ENCODE data around the gene MLYCD.
A peak's percentile ranks its signal among the peaks of the same experiment; 100 is the strongest.

MLYCD gene

GRCh38 chr16:83968306-83968851 is 69.5 kb downstream of the MLYCD start:
- H3K36me3 ChIP-seq (ENCODE audit: control insufficient read depth in 1 of 2, insufficient read depth in 2 of 2, low read depth in 1 of 2, low read length in 2 of 2): peaks cover 13 to 16% of the 10 kb centered on the region in 2 experiments
- no peak overlapping the region for H3K14ac ChIP-seq (ENCODE audit: low read length in 2 of 2)
- no peak overlapping the region for H3K9ac ChIP-seq (ENCODE audit: low read length)
- no peak overlapping the region for H4K91ac ChIP-seq (ENCODE audit: low read length)
- H3K4me1 ChIP-seq (ENCODE audit: control insufficient read depth, insufficient read depth, low read depth, low read length): peaks cover 7% of the 10 kb centered on the region
- H3K27me3 ChIP-seq (ENCODE audit: control insufficient read depth in 1 of 2, insufficient read depth in 1 of 2, low read length in 2 of 2): peaks cover 9 to 32% of the 10 kb centered on the region in 2 experiments
- H3K18ac ChIP-seq (ENCODE audit: low read depth in 1 of 2, low read length in 2 of 2): no peak overlapping the region
- no peak overlapping the region for H2BK12ac ChIP-seq (ENCODE audit: low read length in 2 of 2)
- H3K9me3 ChIP-seq (ENCODE audit: control insufficient read depth, low read length): no peaks in the 10 kb centered on the region
- WGBS: 0% methylated on average over 21 of the region's 87 CpGs
- no peak overlapping the region for H2AFZ ChIP-seq (ENCODE audit: low read depth, low read length)
- no peak for DNase-seq
- no peak overlapping the region for H3K4ac ChIP-seq (ENCODE audit: low read depth in 1 of 2, low read length in 2 of 2)
- no peak overlapping the region for H3K27ac ChIP-seq (ENCODE audit: low read length, poor library complexity, severe bottlenecking)
- H3K23ac ChIP-seq (ENCODE audit: low read length in 2 of 2): no peak overlapping the region
- H2BK15ac ChIP-seq (ENCODE audit: low read depth, poor library complexity, severe bottlenecking): no peak overlapping the region
- no peak overlapping the region for H4K8ac ChIP-seq (ENCODE audit: low read length)
- H2AK5ac ChIP-seq (ENCODE audit: low read length, severe bottlenecking): no peak overlapping the region
- no peak overlapping the region for H2BK120ac ChIP-seq (ENCODE audit: low read depth, low read length)
- peak overlapping the region in 1 of 2 experiments; percentile 37 for H3K4me3 ChIP-seq (ENCODE audit: insufficient read depth in 1 of 2, low read depth in 1 of 2, low read length in 2 of 2)
- peak overlapping the region; percentile 52 for H3K4me2 ChIP-seq (ENCODE audit: low read length, poor library complexity, severe bottlenecking)
- no peak overlapping the region for H2BK5ac ChIP-seq (ENCODE audit: low read depth, low read length, poor library complexity, severe bottlenecking)
- no peaks in the 10 kb centered on the region for H3K79me1 ChIP-seq (replicated peaks; ENCODE audit: low read length, poor library complexity, severe bottlenecking)

GRCh38 chr16:83968891-83969649 is 70.2 kb downstream of the MLYCD start:
- no peak overlapping the region for H3K14ac ChIP-seq (ENCODE audit: low read length in 2 of 2)
- H3K18ac ChIP-seq (ENCODE audit: low read depth in 1 of 2, low read length in 2 of 2): no peak overlapping the region
- 2% methylated on average over 36 of the region's 45 CpGs for WGBS
- H3K4me1 ChIP-seq (ENCODE audit: control insufficient read depth, insufficient read depth, low read depth, low read length): peaks cover 7% of the 10 kb centered on the region
- no peak overlapping the region for H3K4me3 ChIP-seq (ENCODE audit: insufficient read depth in 1 of 2, low read depth in 1 of 2, low read length in 2 of 2)
- H4K91ac ChIP-seq (ENCODE audit: low read length): no peak overlapping the region
- H2BK12ac ChIP-seq (ENCODE audit: low read length in 2 of 2): no peak overlapping the region
- no peak overlapping the region for H3K4ac ChIP-seq (ENCODE audit: low read depth in 1 of 2, low read length in 2 of 2)
- no peak overlapping the region for H2AFZ ChIP-seq (ENCODE audit: low read depth, low read length)
- H2AK5ac ChIP-seq (ENCODE audit: low read length, severe bottlenecking): no peak overlapping the region
- H3K79me1 ChIP-seq (replicated peaks; ENCODE audit: low read length, poor library complexity, severe bottlenecking): no peaks in the 10 kb centered on the region
- no peak overlapping the region for H3K4me2 ChIP-seq (ENCODE audit: low read length, poor library complexity, severe bottlenecking)
- no peak overlapping the region for H2BK120ac ChIP-seq (ENCODE audit: low read depth, low read length)
- H3K9me3 ChIP-seq (ENCODE audit: control insufficient read depth, low read length): no peaks in the 10 kb centered on the region
- no peak overlapping the region for H4K8ac ChIP-seq (ENCODE audit: low read length)
- H3K9ac ChIP-seq (ENCODE audit: low read length): no peak overlapping the region
- H2BK15ac ChIP-seq (ENCODE audit: low read depth, poor library complexity, severe bottlenecking): peak overlapping the region; percentile 15
- no peak overlapping the region for H2BK5ac ChIP-seq (ENCODE audit: low read depth, low read length, poor library complexity, severe bottlenecking)
- peaks cover 9 to 34% of the 10 kb centered on the region in 2 experiments for H3K27me3 ChIP-seq (ENCODE audit: control insufficient read depth in 1 of 2, insufficient read depth in 1 of 2, low read length in 2 of 2)
- no peak overlapping the region for H3K27ac ChIP-seq (ENCODE audit: low read length, poor library complexity, severe bottlenecking)
- no peak overlapping the region for H3K23ac ChIP-seq (ENCODE audit: low read length in 2 of 2)
- peaks cover 8 to 10% of the 10 kb centered on the region in 2 experiments for H3K36me3 ChIP-seq (ENCODE audit: control insufficient read depth in 1 of 2, insufficient read depth in 2 of 2, low read depth in 1 of 2, low read length in 2 of 2)
- no peak for DNase-seq

- Histone ChIP-seq H2AK5ac (ENCODE audit: low read length, severe bottlenecking) (no peak overlapping the region), H3K9ac (ENCODE audit: low read length) (no peak overlapping the region)
These were observed 71.0 kb downstream of the MLYCD start for GRCh38 chr16:83969771-83970429.

DNA sequence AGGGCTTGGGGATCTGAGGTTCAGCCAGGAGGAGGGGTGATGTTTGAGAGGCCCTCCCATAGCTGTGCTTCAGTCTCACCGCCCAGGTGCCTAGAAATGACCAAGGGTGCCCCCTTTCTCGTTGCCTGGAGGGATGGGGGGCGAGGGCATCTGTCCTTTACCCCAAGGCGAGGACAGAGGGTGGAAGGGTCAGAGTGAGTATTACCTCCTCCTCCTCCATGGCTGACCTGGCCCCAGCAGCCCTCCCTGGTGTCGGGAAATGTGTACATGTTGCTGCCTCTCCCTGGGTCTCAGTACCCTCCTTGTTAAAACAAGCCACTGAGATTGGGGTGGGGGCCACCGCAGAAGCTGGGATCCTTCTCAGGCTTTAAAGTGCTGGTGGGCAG is 71.5 kb downstream of the MLYCD start:
- Histone ChIP-seq H3K27me3 (ENCODE audit: control insufficient read depth in 1 of 2, insufficient read depth in 1 of 2, low read length in 2 of 2) (peaks cover 9 to 34% of the 10 kb centered on the region in 2 experiments), H2AK5ac (ENCODE audit: low read length, severe bottlenecking) (no peak overlapping the region), H3K18ac (ENCODE audit: low read depth in 1 of 2, low read length in 2 of 2) (no peak overlapping the region), H3K79me1 (replicated peaks; ENCODE audit: low read length, poor library complexity, severe bottlenecking) (no peaks in the 10 kb centered on the region), H2BK12ac (ENCODE audit: low read length in 2 of 2) (no peak overlapping the region), H3K14ac (ENCODE audit: low read length in 2 of 2) (no peak overlapping the region), H2BK120ac (ENCODE audit: low read depth, low read length) (no peak overlapping the region), H3K4ac (ENCODE audit: low read depth in 1 of 2, low read length in 2 of 2) (no peak overlapping the region), H3K9me3 (ENCODE audit: control insufficient read depth, low read length) (no peaks in the 10 kb centered on the region), H2AFZ (ENCODE audit: low read depth, low read length) (no peak overlapping the region), H3K4me2 (ENCODE audit: low read length, poor library complexity, severe bottlenecking) (no peak overlapping the region), H2BK5ac (ENCODE audit: low read depth, low read length, poor library complexity, severe bottlenecking) (no peak overlapping the region), H3K23ac (ENCODE audit: low read length in 2 of 2) (no peak overlapping the region), H3K4me3 (ENCODE audit: insufficient read depth in 1 of 2, low read depth in 1 of 2, low read length in 2 of 2) (no peak overlapping the region), H3K36me3 (ENCODE audit: control insufficient read depth in 1 of 2, insufficient read depth in 2 of 2, low read depth in 1 of 2, low read length in 2 of 2) (peaks cover 3 to 7% of the 10 kb centered on the region in 2 experiments), H4K91ac (ENCODE audit: low read length) (no peak overlapping the region), H3K4me1 (ENCODE audit: control insufficient read depth, insufficient read depth, low read depth, low read length) (peaks cover 7% of the 10 kb centered on the region), H3K9ac (ENCODE audit: low read length) (no peak overlapping the region), H3K27ac (ENCODE audit: low read length, poor library complexity, severe bottlenecking) (no peak overlapping the region), H4K8ac (ENCODE audit: low read length) (no peak overlapping the region), H2BK15ac (ENCODE audit: low read depth, poor library complexity, severe bottlenecking) (no peak overlapping the region)
- no peak for DNase-seq
- WGBS: 64% methylated on average over 6 of the region's 6 CpGs

More at GRCh38 chr16:83969771-83970429, 71.0 kb downstream of the MLYCD start:
- Histone ChIP-seq H3K36me3 (ENCODE audit: control insufficient read depth in 1 of 2, insufficient read depth in 2 of 2, low read depth in 1 of 2, low read length in 2 of 2) (peaks cover 8 to 9% of the 10 kb centered on the region in 2 experiments), H2BK12ac (ENCODE audit: low read length in 2 of 2) (no peak overlapping the region), H4K8ac (ENCODE audit: low read length) (no peak overlapping the region), H2BK15ac (ENCODE audit: low read depth, poor library complexity, severe bottlenecking) (no peak overlapping the region), H3K27me3 (ENCODE audit: control insufficient read depth in 1 of 2, insufficient read depth in 1 of 2, low read length in 2 of 2) (peaks cover 9 to 34% of the 10 kb centered on the region in 2 experiments), H4K91ac (ENCODE audit: low read length) (no peak overlapping the region), H2AFZ (ENCODE audit: low read depth, low read length) (no peak overlapping the region), H2BK5ac (ENCODE audit: low read depth, low read length, poor library complexity, severe bottlenecking) (no peak overlapping the region), H3K23ac (ENCODE audit: low read length in 2 of 2) (no peak overlapping the region), H3K9me3 (ENCODE audit: control insufficient read depth, low read length) (no peaks in the 10 kb centered on the region), H3K18ac (ENCODE audit: low read depth in 1 of 2, low read length in 2 of 2) (no peak overlapping the region), H3K27ac (ENCODE audit: low read length, poor library complexity, severe bottlenecking) (no peak overlapping the region), H3K4me3 (ENCODE audit: insufficient read depth in 1 of 2, low read depth in 1 of 2, low read length in 2 of 2) (no peak overlapping the region), H2BK120ac (ENCODE audit: low read depth, low read length) (no peak overlapping the region), H3K79me1 (replicated peaks; ENCODE audit: low read length, poor library complexity, severe bottlenecking) (no peaks in the 10 kb centered on the region), H3K4ac (ENCODE audit: low read depth in 1 of 2, low read length in 2 of 2) (no peak overlapping the region), H3K14ac (ENCODE audit: low read length in 2 of 2) (no peak overlapping the region), H3K4me2 (ENCODE audit: low read length, poor library complexity, severe bottlenecking) (no peak overlapping the region), H3K4me1 (ENCODE audit: control insufficient read depth, insufficient read depth, low read depth, low read length) (peaks cover 7% of the 10 kb centered on the region)
- WGBS: 44% methylated on average over 14 of the region's 18 CpGs
- no peak for DNase-seq
